Measurements from ENCODE around the gene MYO6.
A peak's percentile ranks its signal among the peaks of the same experiment; 100 is the strongest.
"Not testable (repeated sequence)": the region's sequence is repeated elsewhere in the genome, so short reads cannot be mapped to it uniquely, and the experiment has no call there.

The MYO6 gene

DNA sequence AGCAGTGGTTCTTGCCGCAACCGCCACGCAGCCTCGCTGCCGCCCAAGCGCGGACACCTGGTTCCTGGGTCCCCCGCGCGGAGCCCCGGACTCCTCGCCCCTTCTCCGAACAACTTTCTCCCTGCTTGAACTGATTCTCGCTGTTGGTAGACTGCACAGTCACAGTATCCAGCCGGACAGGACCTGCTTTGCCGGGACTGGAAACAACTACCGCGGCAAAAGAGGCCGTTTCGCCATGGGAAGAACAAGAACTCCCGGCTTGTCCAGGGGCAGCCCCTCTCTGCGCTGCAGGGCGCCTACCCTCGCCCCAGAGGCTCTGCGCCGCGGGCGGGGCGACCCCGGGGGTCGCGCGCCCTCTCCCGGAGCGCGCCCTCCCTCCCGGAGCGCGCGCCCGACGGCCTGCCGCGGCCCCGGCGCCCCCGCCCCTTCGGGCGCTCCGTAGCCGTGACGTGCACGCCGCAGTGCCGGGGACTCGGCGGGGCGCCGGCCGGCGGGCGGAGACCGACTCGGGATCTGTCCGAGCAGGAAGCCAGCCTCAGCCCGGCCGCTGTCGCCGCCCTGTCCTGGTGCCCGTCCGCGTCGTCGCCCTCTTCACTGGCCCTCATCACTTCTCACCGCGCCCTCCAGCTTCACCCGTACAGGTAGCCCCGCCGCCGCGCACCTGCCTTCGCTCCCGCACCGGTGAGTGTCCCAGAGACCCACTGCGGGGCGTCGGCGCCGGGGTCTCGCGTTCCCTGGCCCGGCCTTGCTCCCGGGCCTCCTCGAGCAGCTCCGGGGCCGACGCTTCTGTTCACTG, at the start of gene MYO6:
Gene MYO6, plus strand, starts transcription at position 497 of the 796 bp plus-strand sequence. CDS start 68,309 bp downstream, outside the sequence.
- peak; percentile 48 for DNase-seq

DNA sequence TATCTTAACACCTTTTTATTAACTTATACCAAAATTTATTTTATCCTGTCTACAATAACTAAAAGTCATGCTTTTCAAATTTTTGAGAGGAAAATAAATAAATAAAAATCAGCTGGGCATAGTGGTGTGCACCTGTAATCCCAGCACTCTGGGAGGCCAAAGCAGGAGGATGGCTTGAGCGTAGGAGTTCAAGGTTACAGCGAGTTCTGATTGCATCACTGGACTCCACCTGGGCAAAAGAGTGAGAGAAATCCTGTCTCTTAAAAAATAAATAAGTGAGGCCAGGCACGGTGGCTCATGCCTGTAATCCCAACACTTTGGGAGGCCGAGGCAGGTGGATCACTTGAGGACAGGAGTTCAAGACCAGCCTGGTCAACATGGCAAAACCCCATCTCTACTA, 40.7 kb upstream of the MYO6 start:
- not testable (repeated sequence) for DNase-seq

DNA sequence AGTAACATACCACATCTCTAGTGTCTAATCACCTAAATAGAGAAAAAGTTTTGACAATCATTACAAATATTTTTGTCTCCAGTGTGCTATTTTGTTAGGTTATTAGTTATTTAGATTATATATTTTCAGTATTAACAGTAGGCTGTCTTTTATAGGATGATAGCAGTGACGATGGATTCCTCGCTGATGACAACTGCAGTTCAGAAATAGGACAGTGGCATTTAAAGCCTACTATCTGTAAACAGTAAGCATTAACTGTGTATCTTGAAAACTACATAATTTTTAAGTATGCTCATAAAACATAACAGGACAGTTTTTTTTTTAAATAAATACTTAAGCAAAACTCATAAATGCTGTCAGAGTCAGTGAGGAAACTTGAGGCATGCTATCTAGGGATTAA, 37.9 kb upstream of the MYO6 start:
- DNase-seq, result no peak

DNA sequence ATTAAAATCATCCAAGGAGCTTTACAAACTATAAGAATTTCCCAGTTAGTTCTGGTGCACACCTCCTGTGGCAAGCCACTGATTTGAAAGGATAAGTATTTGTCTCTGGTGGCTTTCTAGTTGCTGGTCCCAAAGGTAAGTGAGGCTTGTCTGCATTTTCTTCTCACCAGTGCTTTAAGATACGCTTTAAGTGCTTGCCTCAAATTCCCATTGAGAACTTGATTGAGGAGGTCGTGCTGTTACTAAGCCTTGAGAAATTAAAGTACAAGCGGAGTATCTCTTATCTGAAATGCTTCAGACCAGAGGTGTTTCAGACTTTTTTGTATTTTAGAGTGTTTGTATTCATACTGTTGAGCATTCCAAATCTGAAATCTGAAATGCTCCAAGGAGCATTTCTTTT, 29.9 kb upstream of the MYO6 start:
- DNase-seq, result no peak

DNA sequence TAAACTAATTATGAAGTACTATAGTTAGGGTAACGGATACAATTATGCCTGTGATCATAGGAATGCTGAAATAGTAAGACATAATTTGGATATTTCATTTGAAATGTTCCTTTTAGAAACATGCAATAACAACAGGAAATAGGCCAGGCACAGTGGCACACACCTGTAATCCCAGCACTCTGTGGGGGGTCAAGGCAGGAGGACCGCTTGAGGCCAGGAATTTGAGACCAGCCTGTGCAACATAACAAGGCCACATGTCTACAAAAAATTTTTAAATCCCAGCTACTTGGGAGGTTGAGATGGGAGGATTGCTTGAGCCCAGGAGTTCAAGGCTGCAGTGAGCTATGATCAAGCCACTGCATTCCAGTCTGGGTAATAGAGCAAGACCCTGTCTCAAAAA, 25.7 kb upstream of the MYO6 start:
- DNase-seq, result no peak

DNA sequence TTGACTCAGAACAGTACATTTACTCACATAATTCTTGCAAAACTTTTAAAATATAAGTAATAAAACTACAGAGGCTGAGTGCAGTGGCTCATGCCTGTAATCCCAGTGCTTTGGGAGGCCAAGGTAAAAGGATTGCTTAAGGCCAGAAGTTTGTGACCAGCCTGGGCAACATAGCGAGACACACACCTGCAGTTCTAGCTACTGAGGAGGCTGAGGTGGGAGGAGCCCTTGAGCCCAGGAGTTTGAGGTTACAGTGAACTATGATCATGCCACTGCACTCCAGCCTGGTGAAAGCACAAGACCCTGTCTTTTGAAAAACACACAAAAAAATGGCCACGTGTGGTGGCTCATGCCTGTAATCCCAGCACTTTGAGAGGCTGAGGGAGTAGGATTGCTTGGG, 21.8 kb upstream of the MYO6 start:
- DNase-seq, result no peak

DNA sequence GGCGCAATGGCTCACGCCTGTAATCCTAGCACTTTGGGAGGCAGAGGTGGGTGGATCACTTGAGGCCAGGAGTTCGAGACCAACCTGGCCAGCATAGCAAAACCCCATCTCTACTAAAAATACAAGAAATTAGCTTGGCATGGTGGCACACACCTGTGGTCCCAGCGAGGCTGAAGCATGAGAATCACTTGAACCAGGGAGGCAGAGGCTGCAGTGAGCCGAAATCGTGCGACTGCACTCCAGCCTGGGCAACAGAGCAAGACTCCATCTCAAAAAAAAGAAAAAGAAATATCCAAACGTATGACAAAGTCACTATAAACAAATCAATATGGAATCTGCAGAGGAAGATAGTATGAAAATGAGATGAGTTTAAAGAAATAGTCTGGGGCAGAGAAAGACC, 18.0 kb upstream of the MYO6 start:
- not testable (repeated sequence) for DNase-seq

DNA sequence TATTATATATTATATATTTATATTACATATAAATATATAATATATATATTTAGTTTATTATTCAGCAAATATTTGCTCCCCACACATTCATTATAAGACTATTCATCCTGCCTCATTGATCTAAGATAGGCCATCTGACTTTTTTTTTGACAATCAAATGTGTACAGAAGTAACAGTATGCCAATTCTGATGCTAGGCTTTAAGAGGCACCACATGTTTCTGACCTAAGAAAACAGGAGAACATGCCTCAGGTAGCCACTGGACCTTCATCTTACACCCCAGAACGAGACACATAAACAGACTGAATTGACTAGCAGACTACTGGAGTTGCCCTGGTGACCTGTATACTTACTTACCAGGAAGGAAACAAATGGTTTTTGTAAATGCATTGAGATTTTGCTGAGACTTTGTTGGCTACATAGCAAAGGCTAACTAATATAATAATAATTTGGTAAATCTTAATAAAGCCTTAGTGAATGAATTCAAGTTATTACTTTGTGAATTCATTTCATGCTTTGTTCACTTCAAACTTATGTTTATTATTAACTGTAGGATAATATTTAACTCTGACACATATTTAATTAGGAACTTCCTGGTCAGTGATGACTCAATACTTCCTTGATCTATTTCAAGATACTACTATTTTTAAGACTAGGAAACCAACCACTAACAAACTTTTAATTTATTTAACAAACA, 13.4 kb upstream of the MYO6 start:
- DNase-seq, result no peak

DNA sequence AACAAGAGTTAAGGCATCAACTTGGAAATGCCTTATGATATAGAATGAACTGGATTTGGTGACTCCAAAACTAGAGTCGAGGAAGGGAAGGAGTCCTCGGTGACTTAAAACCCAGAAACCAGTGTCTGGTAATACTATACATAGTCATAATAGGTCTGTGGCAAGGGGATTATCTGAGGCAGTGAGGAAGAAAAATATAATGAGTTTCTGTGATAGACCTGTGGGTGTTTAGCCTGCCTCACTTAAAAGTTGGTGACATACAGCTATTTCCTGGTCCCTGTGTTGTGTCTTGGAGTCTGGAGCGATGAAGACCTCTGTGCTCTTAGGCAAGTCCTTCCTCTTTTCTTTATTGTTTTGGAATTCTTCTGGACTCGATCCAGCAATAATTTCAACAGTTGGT, 5.1 kb upstream of the MYO6 start:
- no peak for DNase-seq

DNA sequence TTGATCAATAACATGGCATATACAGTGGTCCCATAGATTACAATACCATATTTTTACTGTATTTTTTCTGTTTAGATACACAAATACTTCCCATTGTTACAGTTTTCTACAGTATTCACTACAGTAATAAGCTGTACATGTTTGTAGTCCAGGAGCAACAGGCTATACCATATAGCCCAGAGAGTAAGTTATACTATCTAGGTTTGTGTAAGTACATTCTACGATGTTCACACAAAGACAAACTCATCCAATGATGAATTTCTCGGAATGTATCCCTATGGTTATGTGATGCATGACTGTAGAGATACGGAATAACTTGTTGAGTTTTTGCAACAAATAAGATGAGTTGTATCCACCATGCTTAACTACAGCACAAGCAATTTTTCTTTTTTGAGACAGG, 3.6 kb upstream of the MYO6 start:
- no peak for DNase-seq

DNA sequence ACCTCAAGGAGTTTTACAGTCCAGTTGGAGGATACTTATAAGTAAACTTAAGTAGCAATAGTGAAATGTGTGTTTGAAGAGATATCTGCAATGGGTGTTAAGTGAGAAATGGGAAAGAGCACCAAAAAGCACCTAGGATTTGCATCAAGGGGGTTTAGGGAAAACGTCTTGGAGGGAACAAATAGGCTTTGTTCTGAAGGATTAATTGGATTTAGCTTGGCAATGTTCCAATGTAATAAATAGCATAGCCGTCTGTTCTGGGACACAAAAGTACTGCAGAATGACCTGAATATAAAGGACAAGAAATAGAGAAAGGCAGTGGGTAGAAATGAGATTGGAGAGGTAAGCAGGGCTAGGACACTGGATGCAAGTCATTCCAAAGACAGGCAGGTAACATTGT, 2.8 kb upstream of the MYO6 start:
- DNase-seq, result no peak

DNA sequence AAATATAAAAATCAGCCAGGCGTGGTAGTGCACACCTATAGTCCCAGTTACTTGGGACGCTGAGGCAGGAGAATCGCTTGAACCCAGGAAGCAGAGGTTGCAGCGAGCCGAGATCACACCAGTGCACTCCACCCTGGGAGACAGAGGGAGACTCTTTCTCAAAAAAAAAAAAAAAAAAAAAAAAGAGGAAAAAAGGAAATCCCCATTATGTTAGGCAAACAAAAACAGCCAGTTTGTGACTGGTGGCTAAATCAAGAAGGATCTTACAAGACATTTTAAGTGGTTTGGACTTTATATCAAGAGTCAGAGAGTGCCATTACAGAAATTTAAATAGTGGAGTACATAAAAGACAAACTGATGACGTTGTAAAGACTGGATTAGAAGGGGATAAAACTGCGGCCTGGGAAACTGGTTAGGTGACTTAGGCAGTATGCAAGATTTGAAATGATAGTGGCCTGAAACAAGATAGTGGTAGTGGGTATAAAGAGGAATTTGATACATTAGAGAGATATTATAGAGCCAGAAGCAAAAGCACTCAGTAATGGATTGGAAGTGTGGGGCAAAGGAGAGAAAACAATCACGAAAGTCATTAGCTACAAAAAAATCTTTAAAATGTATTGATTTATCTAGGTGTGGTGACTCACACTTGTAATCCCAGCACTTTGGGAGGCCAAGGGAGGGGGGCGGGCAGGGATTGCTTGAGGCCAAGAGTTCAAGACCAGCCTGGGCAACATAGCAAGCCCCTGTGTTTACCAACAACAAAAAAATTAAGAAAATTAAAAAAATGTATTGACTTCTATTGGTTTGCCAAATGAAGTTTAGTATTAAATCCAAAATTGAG, 1.7 kb upstream of the MYO6 start:
- DNase-seq, result no peak

DNA sequence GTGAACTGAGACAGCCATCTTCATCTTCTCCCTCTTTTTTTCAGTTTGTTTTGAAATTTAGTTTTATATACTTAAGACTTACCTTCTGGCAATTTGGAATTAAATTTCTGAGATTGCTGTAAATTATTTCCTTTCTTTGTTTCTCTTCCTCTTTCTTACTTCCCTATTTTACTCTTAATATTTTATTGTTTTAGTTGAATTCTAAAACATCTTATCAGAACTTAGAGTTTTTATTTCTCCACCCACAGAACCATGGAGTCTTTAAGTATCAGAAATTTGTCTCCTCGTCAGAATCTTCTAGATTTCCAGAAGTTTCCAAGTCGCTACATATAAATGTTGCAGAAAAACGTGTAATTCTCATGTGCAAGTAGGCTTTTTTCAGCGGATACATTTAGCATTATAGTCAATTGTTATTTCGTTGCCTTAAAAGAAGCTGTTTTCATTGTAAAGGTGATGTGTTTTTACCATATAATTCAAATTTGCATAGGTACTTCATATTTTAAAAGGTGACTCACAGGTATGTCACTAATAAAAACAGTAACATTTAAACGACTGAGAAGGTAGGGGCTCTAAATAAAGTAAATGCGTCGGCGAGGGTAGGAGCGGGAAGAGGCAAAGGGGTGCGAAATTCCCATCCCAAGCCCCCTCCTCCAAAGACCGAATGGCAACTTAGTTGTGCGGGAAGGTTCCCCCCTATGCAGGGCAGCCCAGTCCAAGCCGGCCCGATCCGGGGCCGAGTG, 866 bp upstream of the MYO6 start:
- DNase-seq, result no peak

DNA sequence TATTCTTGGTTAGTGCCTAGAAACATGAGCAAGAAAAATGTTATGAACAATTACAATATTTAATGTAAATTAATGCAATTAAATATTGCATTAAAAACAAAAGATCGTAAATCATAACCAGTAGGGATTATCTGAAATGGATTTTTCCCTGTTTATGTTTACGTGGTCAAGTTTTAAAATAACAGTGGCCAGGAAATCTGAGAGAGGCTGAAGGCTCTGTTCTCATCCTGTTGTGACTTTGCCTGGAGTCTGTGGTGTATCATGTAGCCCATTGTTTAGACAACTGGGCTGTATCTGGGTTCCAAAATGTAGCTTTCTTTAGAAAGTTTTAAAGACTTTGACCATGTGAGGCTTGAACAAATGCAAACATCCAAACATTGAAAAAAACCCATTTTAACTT, 2.4 kb downstream of the MYO6 start:
- DNase-seq, result no peak

DNA sequence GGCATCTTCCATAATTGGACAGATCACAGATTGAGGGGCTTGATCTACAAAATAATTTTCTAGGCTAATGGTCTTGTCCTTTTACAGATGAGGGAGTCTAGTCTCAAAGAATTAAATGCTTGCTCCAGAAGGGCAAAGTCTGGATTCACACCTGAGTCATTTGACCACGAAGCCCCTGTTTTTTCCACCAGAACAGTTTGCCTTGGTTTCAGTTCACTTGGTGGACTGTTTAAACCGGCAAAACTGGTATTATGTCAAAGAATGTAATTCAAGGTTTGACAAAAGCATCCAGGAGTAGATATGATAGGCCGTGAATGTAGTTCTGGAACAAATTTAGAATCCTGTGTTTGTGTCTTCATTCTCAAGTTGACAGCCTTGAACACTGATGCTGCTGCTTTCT, 3.3 kb downstream of the MYO6 start:
- DNase-seq, result no peak

DNA sequence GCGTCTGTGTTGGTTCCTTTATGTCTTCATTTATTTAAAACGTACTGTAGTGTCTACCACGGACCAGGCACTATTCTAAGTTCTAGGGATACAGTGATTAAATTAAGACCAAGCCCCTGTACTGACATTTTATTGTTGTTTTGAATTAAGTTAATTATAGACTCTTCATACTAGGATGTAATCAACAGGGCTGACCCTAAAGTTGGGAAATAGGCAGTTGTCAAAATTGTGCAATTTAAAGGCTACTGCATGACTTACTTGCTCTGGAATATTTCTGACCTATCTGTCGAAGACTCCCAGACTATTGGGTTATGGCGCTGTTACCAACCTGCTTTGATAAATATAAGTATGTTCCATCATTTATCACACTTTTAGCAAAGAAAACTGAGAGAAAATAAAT, 6.7 kb downstream of the MYO6 start:
- DNase-seq, result no peak

DNA sequence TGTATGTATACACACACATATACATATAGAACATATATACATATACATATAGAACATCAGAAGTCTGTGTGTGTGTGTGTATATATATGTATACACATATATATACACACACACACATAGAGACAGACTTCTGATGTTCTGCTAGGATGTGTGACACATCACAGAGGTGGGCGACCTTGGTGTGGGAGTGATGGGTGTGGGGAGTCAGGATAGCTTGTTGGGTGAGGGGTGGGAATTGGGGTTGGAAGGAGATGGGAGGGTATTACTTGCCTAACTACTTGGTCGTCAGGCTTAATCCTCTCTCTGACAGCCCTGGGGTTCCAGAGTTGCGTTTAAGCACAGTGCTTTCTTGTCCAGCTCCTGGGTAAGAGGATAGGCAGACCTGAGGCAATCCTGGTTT, 8.3 kb downstream of the MYO6 start:
- DNase-seq, result no peak

DNA sequence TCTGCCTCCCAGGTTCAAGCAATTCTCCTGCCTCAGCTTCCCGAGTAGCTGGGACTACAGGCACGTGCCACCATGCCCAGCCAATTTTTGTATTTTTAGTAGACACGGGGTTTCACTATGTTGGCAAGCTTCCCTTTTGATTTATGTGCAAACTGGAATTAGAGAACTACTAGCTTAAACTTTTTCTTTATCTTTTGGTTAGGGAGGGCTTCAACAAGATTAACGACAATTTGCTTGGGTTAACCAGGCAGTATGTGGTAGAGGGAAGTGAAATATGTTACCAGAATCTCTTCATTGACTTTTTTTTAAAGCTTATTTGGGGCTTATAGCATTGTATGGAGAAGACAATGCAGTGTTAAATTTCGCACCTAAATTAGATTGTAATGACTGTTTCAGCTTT, 9.0 kb downstream of the MYO6 start:
- no peak for DNase-seq

DNA sequence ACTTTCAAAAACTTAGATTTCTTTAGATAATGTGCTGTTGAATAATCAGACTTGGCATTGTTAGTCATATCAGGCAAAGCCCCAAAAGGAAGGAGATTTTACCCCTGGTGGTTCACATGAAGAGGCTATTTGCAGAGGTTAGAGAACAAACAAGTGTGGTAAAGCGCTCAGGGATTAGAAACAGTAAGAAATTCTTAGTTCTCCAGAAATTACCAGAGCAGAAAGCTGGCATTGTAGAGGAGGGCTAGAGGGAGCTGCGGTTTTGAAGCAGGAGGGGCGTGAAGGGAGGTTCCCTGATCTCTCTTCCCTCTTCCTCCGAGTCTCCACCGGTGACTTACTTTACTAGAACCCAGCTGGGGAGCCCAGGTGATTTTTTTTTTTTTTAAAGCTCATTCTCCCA, 10.2 kb downstream of the MYO6 start:
- DNase-seq, result no peak

DNA sequence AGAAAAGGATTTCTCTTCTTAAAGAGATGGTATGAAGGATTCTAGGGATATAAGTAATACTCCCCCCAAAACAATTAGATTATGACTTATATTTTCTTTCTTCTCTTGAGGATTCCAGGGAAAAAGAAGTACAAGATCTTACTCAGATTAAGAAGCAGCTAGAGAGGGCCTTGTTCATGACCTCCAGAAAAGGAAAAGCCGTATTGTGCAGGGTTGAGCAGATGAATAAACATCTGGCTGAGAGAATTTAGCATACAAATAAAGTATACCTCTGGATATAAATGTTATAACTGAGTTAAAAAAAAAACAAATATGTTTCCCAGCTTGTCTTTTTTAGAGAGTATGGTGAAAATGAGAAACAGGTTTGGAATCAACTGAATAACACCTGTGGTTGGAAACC, 11.3 kb downstream of the MYO6 start:
- DNase-seq, result no peak

DNA sequence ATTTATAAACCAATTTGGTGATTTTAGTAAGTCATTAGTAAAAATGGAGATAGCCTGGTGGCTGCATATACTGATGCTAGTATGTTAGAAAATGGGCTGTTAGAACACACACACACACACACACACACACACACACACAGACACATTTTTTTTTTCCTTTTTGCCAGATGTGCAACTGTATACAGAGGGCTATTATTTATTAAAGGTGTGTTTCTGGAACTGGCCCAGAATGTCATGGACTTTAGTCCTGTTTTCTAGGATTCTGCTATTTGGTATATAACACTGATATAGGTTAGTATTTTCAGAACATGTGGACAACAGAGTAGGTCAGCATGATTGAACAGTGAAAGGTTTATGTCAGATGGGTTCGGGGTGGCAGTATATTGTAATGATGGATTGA, 12.4 kb downstream of the MYO6 start:
- no peak for DNase-seq

DNA sequence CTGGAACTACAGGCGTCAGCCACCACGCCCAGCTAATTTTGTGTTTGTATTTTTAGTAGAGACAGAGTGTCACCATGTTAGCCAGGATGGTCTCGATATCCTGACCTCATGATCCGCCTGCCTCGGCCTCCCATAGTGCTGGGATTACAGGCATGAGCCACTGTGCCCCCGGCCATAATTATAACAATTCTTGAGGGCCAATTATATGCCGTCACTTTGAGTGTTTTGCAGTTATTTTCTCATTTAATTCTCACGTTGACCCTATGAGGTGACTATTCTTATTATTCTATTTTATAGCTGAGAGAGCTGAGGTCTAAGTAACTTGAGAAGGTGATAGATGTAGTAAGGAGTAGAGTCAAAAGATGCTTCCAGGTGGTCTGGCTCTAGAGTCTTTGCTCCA, 13.0 kb downstream of the MYO6 start:
- no peak for DNase-seq

DNA sequence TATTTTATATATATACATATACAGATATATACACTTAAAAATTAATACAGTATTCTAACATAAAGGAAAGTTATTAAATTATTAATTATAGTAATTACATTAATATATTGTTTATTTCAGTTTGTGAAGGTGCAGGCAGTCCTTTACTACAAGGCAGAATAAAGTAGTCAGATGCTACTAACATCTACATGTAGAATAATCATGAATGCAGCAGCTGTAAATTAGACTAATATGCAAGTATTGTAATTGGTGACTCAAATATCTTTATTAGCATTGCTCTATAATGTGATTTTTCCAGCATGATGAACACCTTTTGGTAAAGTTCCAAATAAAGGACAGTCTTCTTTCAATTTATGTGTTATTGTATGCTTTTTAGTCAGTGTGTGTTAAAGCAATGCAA, 17.3 kb downstream of the MYO6 start:
- DNase-seq, result no peak
